OCI-LY1 (cell line): ENCODE results near the gene TP53BP2.

ENCODE experiments used
- H2AFZ ChIP-seq: fragments of 200-600 bp; sonication (generic), shearing (Covaris generic); 2 replicates; pipeline ENCODE4 v1.6.0; 2014; ENCODE audit warnings: antibody characterized with exemption, mild to moderate bottlenecking, low read length
- H3F3A ChIP-seq: fragments of 200-600 bp; sonication (generic), shearing (Covaris generic); 2 replicates; pipeline ENCODE4 v1.6.0; 2014; ENCODE audit warnings: mild to moderate bottlenecking, antibody characterized with exemption, low read length, moderate library complexity; ENCODE audit not compliant: insufficient read depth
- H3K27ac ChIP-seq: fragments of 200-600 bp; sonication (generic); 2 replicates; pipeline ENCODE4 v1.5.1; 2014; ENCODE audit warnings: low read length, mixed run types, mild to moderate bottlenecking, low read depth; ENCODE audit not compliant: poor library complexity, severe bottlenecking
- H3K27me3 ChIP-seq: fragments of 200-600 bp; sonication (generic); 2 replicates; pipeline ENCODE4 v1.6.0; 2014; ENCODE audit warnings: antibody characterized with exemption, mild to moderate bottlenecking, low read length, moderate library complexity; ENCODE audit not compliant: insufficient read depth
- H3K36me3 ChIP-seq: fragments of 200-600 bp; sonication (generic); 2 replicates; pipeline ENCODE4 v1.6.1; 2014; ENCODE audit warnings: mild to moderate bottlenecking, antibody characterized with exemption, low read length, moderate library complexity, mixed read lengths; ENCODE audit not compliant: insufficient read depth
- H3K4me1 ChIP-seq: fragments of 200-600 bp; sonication (generic); 2 replicates; pipeline ENCODE4 v1.5.1; 2014; ENCODE audit warnings: mild to moderate bottlenecking, low read length, moderate library complexity; ENCODE audit not compliant: insufficient read depth, severe bottlenecking
- H3K4me2 ChIP-seq: fragments of 200-600 bp; sonication (generic), shearing (Covaris generic); 2 replicates; pipeline ENCODE4 v1.6.1; 2014; ENCODE audit warnings: low read length
- H3K4me3 ChIP-seq: fragments of 200-600 bp; sonication (generic); 2 replicates; pipeline ENCODE4 v1.5.1; 2014; ENCODE audit warnings: low read length, low read depth, mild to moderate bottlenecking, mixed read lengths; ENCODE audit not compliant: poor library complexity, severe bottlenecking
- H3K79me2 ChIP-seq: fragments of 200-600 bp; shearing (Covaris generic); 2 replicates; pipeline ENCODE4 v1.6.1; 2016; ENCODE audit warnings: mixed run types, low read length, mixed read lengths; ENCODE audit not compliant: insufficient read depth
- H3K9ac ChIP-seq: fragments of 200-600 bp; sonication (generic), shearing (Covaris generic); 2 replicates; pipeline ENCODE4 v1.6.1; 2014; ENCODE audit warnings: mild to moderate bottlenecking, low read length, mixed read lengths
- H3K9me2 ChIP-seq: fragments of 200-600 bp; sonication (generic), shearing (Covaris generic); 2 replicates; pipeline ENCODE4 v1.6.1; 2014; ENCODE audit warnings: low read depth, mild to moderate bottlenecking, low read length, mixed read lengths
- H3K9me3 ChIP-seq: fragments of 200-600 bp; shearing (Covaris generic); 2 replicates; pipeline ENCODE4 v1.6.1; 2014; ENCODE audit warnings: low read length, mixed read lengths
- H4K20me1 ChIP-seq: fragments of 200-600 bp; sonication (generic), shearing (Covaris generic); 2 replicates; pipeline ENCODE4 v1.6.0; 2016; ENCODE audit warnings: mild to moderate bottlenecking, low read length; ENCODE audit not compliant: insufficient read depth
- CTCF ChIP-seq: fragments of 200-600 bp; sonication (generic), shearing (Covaris generic); IDR thresholded peaks from 2 replicates; pipeline ENCODE4 v1.5.1; 2017; ENCODE audit warnings: mild to moderate bottlenecking, antibody characterized with exemption, low read length, moderate library complexity, mixed read lengths
- EZH2 ChIP-seq: fragments of 200-600 bp; sonication (generic), shearing (Covaris generic); IDR thresholded peaks from 2 replicates; pipeline ENCODE4 v1.8.0; 2017; ENCODE audit warnings: borderline replicate concordance, mixed run types, mild to moderate bottlenecking, antibody characterized with exemption, low read length, moderate library complexity, mixed read lengths

Gene TP53BP2

DNA sequence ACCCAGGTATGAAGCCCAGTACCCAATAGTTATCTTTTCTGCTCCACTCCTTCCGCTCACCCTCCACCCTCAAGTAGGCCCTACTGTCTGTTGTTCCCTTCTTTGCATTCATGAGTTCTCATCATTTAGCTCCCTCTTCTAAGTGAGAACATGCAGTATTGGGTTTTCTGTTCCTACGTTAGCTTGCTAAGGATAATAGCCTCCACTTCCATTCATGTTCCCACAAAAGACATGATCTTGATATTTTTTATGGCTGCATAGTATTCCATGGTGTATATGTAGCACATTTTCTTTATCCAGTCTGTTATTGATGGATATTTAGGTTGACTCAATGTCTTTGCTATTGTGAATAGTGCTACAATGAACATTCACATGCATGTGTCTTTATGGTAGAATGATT is 2.8 kb upstream of the TP53BP2 start:
- peaks cover 4% of the 10 kb centered on the region; the same call in 1 of the 2 replicates for H3K27me3 ChIP-seq
- no peaks in the 10 kb centered on the region for H4K20me1 ChIP-seq
- no peak overlapping the region for H2AFZ ChIP-seq
- no peaks in the 10 kb centered on the region for H3K36me3 ChIP-seq
- H3K4me1 ChIP-seq = peaks cover 22% of the 10 kb centered on the region
- no peaks in the 10 kb centered on the region for H3K9me3 ChIP-seq
- no peak overlapping the region for H3K4me3 ChIP-seq
- no peaks in the 10 kb centered on the region for H3F3A ChIP-seq
- H3K4me2 ChIP-seq = no peak overlapping the region
- no peak overlapping the region for H3K9ac ChIP-seq
- 0 out of 2 replicates have a peak, but pooled peaks cover under 1% of the 10 kb centered on the region for H3K79me2 ChIP-seq
- no peak overlapping the region for H3K27ac ChIP-seq
- H3K9me2 ChIP-seq = no peaks in the 10 kb centered on the region
- TF ChIP-seq CTCF (no peak), EZH2 (no peak)

DNA sequence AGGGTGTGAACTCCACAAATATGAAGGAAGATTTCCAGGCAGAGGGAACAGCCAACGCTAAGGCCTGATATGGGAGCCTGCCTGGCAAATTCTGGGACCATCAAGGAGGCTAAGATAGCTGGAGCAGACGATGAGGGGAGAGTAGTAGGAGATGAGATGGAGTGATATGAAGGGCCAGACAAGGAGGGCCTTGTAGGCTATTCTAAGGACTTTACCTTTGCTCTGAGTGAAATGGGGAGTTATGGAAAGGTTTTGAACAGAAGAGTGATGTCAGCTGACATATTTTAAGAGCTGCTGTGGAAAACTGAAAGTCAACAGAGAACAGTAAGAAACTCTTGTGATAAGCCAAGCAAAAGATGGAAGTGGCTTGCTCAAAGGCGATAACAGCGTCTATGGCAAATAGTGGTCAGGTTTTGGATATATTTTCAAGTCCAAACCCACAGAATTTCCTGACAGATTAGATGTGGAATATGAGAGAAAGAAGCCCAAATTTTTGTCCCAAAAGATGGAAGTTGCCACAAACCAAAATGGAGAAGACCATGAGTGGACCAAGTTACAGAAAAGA is 2.1 kb upstream of the TP53BP2 start:
- no peaks in the 10 kb centered on the region for H3K36me3 ChIP-seq
- H3K9me3 ChIP-seq = no peaks in the 10 kb centered on the region
- H3K27ac ChIP-seq = no peak overlapping the region
- no peak overlapping the region for H3K4me3 ChIP-seq
- H3K9ac ChIP-seq = no peak overlapping the region
- H2AFZ ChIP-seq = no peak overlapping the region
- no peaks in the 10 kb centered on the region for H3F3A ChIP-seq
- peaks cover 22% of the 10 kb centered on the region for H3K4me1 ChIP-seq
- H3K9me2 ChIP-seq = no peaks in the 10 kb centered on the region
- no peak overlapping the region for H3K4me2 ChIP-seq
- peaks cover 4% of the 10 kb centered on the region; the same call in 1 of the 2 replicates for H3K27me3 ChIP-seq
- TF ChIP-seq EZH2 (no peak), CTCF (no peak)
- no peaks in the 10 kb centered on the region for H4K20me1 ChIP-seq
- H3K79me2 ChIP-seq = 0 out of 2 replicates have a peak, but pooled peaks cover 3% of the 10 kb centered on the region

DNA sequence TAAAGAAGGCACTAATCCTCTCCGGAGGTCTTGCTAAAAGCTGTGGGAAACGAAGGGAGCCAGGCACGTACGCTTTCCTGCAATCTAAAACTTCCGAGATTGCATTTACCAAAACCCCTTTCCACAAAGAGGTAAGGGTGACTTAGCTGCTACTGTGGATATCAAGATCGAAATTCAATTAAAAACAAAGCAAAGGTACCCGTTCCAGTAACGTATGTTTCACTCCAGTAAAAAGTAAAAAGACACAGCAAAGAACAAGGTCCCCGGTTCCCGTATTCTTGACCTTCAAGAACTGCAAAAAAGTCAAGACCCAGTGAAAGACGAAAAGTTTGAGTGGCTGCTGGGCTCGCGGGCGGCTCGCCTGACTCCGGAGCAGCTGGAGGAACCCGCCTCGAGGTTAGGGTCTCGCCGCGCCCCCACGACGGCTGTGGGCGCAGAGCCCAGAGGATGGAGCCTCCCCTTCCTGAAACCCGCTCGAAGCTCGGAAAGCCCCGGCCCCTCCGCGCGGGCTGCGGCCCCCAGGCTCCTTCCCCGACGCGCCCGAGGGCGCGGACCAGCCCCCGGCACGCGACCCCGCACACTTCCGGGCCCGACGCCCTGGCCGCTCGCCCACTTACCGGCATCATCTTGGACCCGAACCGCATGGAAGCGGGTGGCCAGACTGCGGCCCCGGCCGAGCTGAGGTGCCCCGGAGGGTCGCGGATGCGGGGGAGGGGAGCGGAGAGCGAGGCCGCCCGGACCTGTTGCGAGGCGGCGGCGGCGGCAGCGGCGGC is 524 bp downstream of the TP53BP2 start:
- 0 out of 2 replicates have a peak, but pooled peaks cover 3% of the 10 kb centered on the region for H3K79me2 ChIP-seq
- 0 out of 2 replicates have a peak, but pooled peaks cover 3% of the 10 kb centered on the region for H4K20me1 ChIP-seq
- peaks cover 4% of the 10 kb centered on the region; the same call in 1 of the 2 replicates for H3K27me3 ChIP-seq
- no peaks in the 10 kb centered on the region for H3K9me2 ChIP-seq
- H3K4me2 ChIP-seq = peak overlapping the region; percentile 71
- H3K9ac ChIP-seq = peak overlapping the region; percentile 71
- H3K27ac ChIP-seq = no peak overlapping the region
- no peak for TF ChIP-seq EZH2
- TF ChIP-seq CTCF = no peak
- H3K4me1 ChIP-seq = peaks cover 22% of the 10 kb centered on the region
- no peaks in the 10 kb centered on the region for H3K36me3 ChIP-seq
- H3F3A ChIP-seq = no peaks in the 10 kb centered on the region
- H3K4me3 ChIP-seq = peak overlapping the region; percentile 73
- no peaks in the 10 kb centered on the region for H3K9me3 ChIP-seq
- no peak overlapping the region for H2AFZ ChIP-seq
